SK-N-SH treated with all-trans-retinoic acid at 6 μM for 48 hours (cell line): Measurements from ENCODE around the gene PEX10.

Experiments used
- ATAC-seq: fragments of 200-7000 bp; cut with Tn5 transposase; 3 replicates; pipeline ENCODE4 v1.9.1; 2020; ENCODE audit warnings: mild to moderate bottlenecking, moderate library complexity
- ARNTL ChIP-seq: fragments of 450-650 bp; formaldehyde crosslinking; IDR thresholded peaks from 2 replicates; pipeline ENCODE4 v1.5.0; 2020; ENCODE audit warnings: low read depth, mild to moderate bottlenecking, moderate library complexity, borderline replicate concordance
- BACH2 ChIP-seq: fragments of 250-450 bp; sonication (Bioruptor Pico); IDR thresholded peaks from 2 replicates; pipeline ENCODE4 v1.9.0; 2021; ENCODE audit warnings: mild to moderate bottlenecking, borderline replicate concordance
- CSDC2 ChIP-seq: fragments of 250-450 bp; sonication (Bioruptor Pico); IDR thresholded peaks from 2 replicates; pipeline ENCODE4 v1.5.0; 2020; ENCODE audit warnings: mild to moderate bottlenecking, moderate library complexity
- GLIS3 ChIP-seq: fragments of 250-450 bp; sonication (Bioruptor Pico); IDR thresholded peaks from 2 replicates; pipeline ENCODE4 v1.5.0; 2020; ENCODE audit warnings: mild to moderate bottlenecking, moderate library complexity
- ISL1 ChIP-seq: fragments of 250-450 bp; sonication (Bioruptor Pico); IDR thresholded peaks from 2 replicates; pipeline ENCODE4 v2.1.2; 2022; ENCODE audit warnings: mild to moderate bottlenecking, moderate library complexity
- OSR1 ChIP-seq: fragments of 250-450 bp; sonication (Bioruptor Pico); IDR thresholded peaks from 2 replicates; pipeline ENCODE4 v1.8.0; 2022; ENCODE audit warnings: moderate library complexity, mild to moderate bottlenecking, inconsistent platforms
- RARB ChIP-seq: fragments of 250-450 bp; sonication (Bioruptor Pico); IDR thresholded peaks from 2 replicates; pipeline ENCODE4 v1.8.0; 2021; ENCODE audit warnings: mild to moderate bottlenecking, moderate library complexity
- SNAI2 ChIP-seq: fragments of 250-450 bp; sonication (Bioruptor Pico); IDR thresholded peaks from 2 replicates; pipeline ENCODE4 v1.5.0; 2020; ENCODE audit warnings: mild to moderate bottlenecking, moderate library complexity
- TCF4 ChIP-seq: fragments of 250-450 bp; sonication (Bioruptor Pico); IDR thresholded peaks from 2 replicates; pipeline ENCODE4 v1.8.0; 2021; ENCODE audit warnings: mild to moderate bottlenecking, moderate library complexity, borderline replicate concordance
- ZFP3 ChIP-seq: fragments of 250-450 bp; sonication (Bioruptor Pico); IDR thresholded peaks from 2 replicates; pipeline ENCODE4 v1.5.0; 2020; ENCODE audit warnings: mild to moderate bottlenecking, moderate library complexity
- ZFP30 ChIP-seq: fragments of 450-650 bp; formaldehyde crosslinking; IDR thresholded peaks from 2 replicates; pipeline ENCODE4 v1.5.0; 2022; ENCODE audit warnings: mild to moderate bottlenecking, moderate library complexity
- ZNF70 ChIP-seq: fragments of 450-650 bp; formaldehyde crosslinking; IDR thresholded peaks from 2 replicates; pipeline ENCODE4 v1.5.0; 2020; ENCODE audit warnings: mild to moderate bottlenecking, moderate library complexity
- ZNF8 ChIP-seq: fragments of 450-650 bp; formaldehyde crosslinking; IDR thresholded peaks from 2 replicates; pipeline ENCODE4 v1.5.0; 2020; ENCODE audit warnings: mild to moderate bottlenecking, moderate library complexity
- TF ChIP-seq, protein P1 (sequence below): fragments of 250-450 bp; sonication (Bioruptor Pico); IDR thresholded peaks from 2 replicates; pipeline ENCODE4 v1.5.1; 2020; ENCODE audit warnings: low read depth, mild to moderate bottlenecking, moderate library complexity
- TF ChIP-seq, protein P2 (sequence below): fragments of 250-450 bp; sonication (Bioruptor Pico); IDR thresholded peaks from 2 replicates; pipeline ENCODE4 v1.5.0; 2020; ENCODE audit warnings: mild to moderate bottlenecking, moderate library complexity
- TF ChIP-seq, protein P3 (sequence below): fragments of 250-450 bp; sonication (Bioruptor Pico); IDR thresholded peaks from 2 replicates; pipeline ENCODE4 v1.8.0; 2020; ENCODE audit warnings: mild to moderate bottlenecking, moderate library complexity, borderline replicate concordance

Gene PEX10

DNA sequence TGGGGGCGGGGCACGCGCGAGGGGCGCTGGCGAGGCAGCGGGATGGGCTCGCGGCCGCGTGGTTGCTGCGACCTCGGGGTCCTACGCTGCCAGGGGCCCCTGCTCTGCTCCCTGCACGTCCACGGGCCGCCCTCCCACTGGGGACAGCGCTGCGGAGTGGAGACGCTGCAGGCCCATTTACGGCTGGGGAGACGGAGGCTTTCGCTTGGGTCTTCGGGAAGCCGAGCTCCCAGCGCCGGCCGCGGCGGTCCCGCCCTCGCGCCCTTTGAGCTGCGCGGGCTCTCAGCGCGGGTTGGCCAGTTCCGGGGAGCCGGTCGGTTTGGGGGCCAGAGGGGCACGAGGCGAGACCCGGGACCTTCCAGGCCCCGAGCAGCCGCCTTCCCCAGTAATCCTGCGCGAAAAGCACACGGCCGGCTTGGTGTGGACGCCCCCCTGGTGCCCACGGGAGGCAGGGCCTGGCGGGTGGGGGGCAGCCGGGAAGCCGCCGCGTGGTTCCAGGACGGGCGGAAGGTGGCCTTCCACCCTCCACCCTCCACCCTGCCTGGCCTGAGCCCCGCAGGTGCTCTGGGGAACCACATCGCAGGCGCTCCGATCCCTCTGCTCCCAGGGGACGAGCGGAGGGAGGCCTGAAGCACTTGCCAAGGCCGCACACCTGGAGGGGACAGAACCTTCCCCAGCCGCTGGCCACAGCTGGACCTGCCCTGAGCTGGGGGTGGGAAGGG lies 570 bp upstream of the PEX10 start:
- peak; percentile 54 for ATAC-seq
- TF ChIP-seq, protein P1, sequence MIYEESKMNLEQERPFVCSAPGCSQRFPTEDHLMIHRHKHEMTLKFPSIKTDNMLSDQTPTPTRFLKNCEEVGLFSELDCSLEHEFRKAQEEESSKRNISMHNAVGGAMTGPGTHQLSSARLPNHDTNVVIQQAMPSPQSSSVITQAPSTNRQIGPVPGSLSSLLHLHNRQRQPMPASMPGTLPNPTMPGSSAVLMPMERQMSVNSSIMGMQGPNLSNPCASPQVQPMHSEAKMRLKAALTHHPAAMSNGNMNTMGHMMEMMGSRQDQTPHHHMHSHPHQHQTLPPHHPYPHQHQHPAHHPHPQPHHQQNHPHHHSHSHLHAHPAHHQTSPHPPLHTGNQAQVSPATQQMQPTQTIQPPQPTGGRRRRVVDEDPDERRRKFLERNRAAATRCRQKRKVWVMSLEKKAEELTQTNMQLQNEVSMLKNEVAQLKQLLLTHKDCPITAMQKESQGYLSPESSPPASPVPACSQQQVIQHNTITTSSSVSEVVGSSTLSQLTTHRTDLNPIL (CRISPR knock-in tag) = no peak
- TF ChIP-seq SNAI2 (CRISPR knock-in tag) (no peak), BACH2 (no peak), ZFP30 (CRISPR knock-in tag) (no peak), ZNF8 (CRISPR knock-in tag) (no peak)

DNA sequence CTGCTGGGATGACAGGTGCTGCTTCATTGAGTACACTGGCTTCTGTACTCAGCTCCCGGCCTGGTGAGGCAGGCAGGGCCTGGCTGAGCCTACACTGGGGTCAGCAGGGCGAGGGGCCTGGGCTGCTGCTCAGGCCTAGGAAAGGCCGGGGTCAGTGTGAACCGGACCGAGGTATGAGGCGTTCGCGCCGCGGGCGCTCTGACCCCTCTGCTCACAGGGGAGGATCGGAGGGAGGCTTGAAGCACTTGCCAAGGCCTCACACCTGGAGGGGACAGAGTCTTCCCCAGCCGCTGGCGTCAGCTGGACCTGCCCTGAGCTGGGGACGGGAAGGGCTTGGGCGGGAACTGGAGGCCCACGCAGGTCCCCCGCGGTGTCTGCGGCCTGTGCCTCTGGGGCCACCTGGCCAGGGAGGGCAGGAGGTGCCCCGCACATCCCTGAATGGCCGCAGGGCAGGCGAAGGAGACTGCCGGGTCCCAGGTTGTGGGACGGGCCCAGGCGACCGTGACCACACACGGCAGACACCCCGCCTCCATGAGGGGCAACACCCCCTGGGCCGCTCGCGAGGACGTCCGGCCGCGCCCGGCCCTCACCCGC lies 466 bp downstream of the PEX10 start:
- TF ChIP-seq ZFP3 (CRISPR knock-in tag) = no peak
- no peak for TF ChIP-seq OSR1 (CRISPR knock-in tag)
- no peak for TF ChIP-seq ISL1
- no peak for TF ChIP-seq ZFP30 (CRISPR knock-in tag)
- TF ChIP-seq ARNTL (CRISPR knock-in tag) = no peak
- no peak for TF ChIP-seq TCF4 (CRISPR knock-in tag)
- ATAC-seq = peak; percentile 34

DNA sequence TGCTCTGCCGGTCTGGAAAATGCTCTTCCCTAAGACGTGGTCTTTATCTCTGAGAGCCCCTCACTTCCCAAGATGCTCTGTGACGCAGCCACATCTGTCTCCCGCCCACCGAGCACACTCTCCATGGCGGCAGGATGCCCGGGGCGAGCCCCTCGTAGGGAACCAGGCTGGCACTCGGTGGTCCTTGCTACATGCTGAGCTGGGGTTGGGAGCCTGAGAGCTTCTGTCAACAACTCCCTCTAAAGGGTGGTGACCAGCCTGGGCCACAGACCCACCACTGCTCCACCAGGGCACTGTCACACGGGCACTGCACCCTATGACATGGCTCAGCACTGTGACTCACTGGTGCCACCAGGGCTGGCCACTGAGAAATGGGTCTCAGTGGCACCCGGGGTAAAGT lies 2.6 kb downstream of the PEX10 start:
- no peak for ATAC-seq
- TF ChIP-seq, protein P2, sequence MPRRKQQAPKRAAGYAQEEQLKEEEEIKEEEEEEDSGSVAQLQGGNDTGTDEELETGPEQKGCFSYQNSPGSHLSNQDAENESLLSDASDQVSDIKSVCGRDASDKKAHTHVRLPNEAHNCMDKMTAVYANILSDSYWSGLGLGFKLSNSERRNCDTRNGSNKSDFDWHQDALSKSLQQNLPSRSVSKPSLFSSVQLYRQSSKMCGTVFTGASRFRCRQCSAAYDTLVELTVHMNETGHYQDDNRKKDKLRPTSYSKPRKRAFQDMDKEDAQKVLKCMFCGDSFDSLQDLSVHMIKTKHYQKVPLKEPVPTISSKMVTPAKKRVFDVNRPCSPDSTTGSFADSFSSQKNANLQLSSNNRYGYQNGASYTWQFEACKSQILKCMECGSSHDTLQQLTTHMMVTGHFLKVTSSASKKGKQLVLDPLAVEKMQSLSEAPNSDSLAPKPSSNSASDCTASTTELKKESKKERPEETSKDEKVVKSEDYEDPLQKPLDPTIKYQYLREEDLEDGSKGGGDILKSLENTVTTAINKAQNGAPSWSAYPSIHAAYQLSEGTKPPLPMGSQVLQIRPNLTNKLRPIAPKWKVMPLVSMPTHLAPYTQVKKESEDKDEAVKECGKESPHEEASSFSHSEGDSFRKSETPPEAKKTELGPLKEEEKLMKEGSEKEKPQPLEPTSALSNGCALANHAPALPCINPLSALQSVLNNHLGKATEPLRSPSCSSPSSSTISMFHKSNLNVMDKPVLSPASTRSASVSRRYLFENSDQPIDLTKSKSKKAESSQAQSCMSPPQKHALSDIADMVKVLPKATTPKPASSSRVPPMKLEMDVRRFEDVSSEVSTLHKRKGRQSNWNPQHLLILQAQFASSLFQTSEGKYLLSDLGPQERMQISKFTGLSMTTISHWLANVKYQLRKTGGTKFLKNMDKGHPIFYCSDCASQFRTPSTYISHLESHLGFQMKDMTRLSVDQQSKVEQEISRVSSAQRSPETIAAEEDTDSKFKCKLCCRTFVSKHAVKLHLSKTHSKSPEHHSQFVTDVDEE = no peak
- TF ChIP-seq ZNF70 (CRISPR knock-in tag) (no peak), GLIS3 (CRISPR knock-in tag) (no peak), RARB (no peak)

DNA sequence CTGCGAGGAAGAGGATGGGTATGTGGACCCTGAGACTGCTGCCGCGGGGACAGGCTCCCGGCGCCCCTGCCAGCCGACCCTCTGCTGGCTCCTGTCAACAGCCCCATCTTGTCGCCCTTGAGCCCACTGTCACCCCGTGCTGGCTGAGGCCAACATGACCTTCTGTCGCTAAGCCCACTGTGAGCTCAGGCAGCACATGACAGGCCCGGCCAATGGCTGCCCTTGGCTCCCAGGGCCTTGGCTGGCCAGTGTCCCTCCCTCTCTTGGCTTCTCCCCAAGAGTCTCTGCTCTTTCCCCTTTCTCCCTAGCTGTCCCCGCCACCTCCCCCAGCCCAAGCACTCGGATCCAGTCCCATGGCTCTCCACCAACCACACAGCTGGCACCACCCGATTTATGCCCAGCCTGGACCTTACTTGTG lies 3.5 kb downstream of the PEX10 start:
- no peak for ATAC-seq
- TF ChIP-seq ZNF8 (CRISPR knock-in tag) = no peak
- TF ChIP-seq, protein P2 = no peak
- no peak for TF ChIP-seq RARB
- no peak for TF ChIP-seq SNAI2 (CRISPR knock-in tag)
- TF ChIP-seq, protein P1 (CRISPR knock-in tag) = no peak
- no peak for TF ChIP-seq ARNTL (CRISPR knock-in tag)
- TF ChIP-seq ZFP30 (CRISPR knock-in tag) = no peak
- no peak for TF ChIP-seq TCF4 (CRISPR knock-in tag)
- TF ChIP-seq ISL1 = no peak
- no peak for TF ChIP-seq CSDC2 (CRISPR knock-in tag)
- TF ChIP-seq, protein P3, sequence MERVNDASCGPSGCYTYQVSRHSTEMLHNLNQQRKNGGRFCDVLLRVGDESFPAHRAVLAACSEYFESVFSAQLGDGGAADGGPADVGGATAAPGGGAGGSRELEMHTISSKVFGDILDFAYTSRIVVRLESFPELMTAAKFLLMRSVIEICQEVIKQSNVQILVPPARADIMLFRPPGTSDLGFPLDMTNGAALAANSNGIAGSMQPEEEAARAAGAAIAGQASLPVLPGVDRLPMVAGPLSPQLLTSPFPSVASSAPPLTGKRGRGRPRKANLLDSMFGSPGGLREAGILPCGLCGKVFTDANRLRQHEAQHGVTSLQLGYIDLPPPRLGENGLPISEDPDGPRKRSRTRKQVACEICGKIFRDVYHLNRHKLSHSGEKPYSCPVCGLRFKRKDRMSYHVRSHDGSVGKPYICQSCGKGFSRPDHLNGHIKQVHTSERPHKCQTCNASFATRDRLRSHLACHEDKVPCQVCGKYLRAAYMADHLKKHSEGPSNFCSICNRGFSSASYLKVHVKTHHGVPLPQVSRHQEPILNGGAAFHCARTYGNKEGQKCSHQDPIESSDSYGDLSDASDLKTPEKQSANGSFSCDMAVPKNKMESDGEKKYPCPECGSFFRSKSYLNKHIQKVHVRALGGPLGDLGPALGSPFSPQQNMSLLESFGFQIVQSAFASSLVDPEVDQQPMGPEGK (CRISPR knock-in tag) = no peak
- no peak for TF ChIP-seq ZFP3 (CRISPR knock-in tag)
